A673 (cell line): ENCODE results near the gene MYH10. TPM values are rescaled to one million over a fixed set of nuclear protein-coding genes. Genes with fewer than 3 reads are reported as not detected.

Experiments
- BruUV-seq: library from RNA; stranded (reverse); fragments of 400-500 nt; replicated peaks from 2 replicates; lab custom pipeline; 2021; lab: Mats Ljungman, UMichigan
- CTCF ChIA-PET: fragments of 300-600 bp; sonication (Branson Sonifier 250); formaldehyde crosslinking; loops from one replicate; lab custom pipeline; 2022; ENCODE audit warnings: antibody characterized with exemption; lab: Charles Lee
- POLR2A ChIA-PET: fragments of 300-600 bp; sonication (Branson Sonifier 250); formaldehyde crosslinking; loops from one replicate; lab custom pipeline; 2022; ENCODE audit warnings: antibody characterized with exemption; ENCODE audit not compliant: low non-redundant PET; lab: Charles Lee
- DNase-seq: peaks from one replicate; pipeline ENCODE4 v3.0.0-alpha.2; 2015; ENCODE audit warnings: low spot score
- H3K27ac ChIP-seq: fragments of 200-600 bp; sonication (generic); 2 replicates; pipeline ENCODE4 v1.5.1; 2016; ENCODE audit warnings: mixed run types, low read depth, mild to moderate bottlenecking, mixed read lengths, antibody characterized with exemption, low read length; ENCODE audit not compliant: poor library complexity, severe bottlenecking
- H3K27me3 ChIP-seq: fragments of 200-600 bp; sonication (generic); replicated peaks from 2 replicates; pipeline ENCODE4 v1.6.1; 2017; ENCODE audit warnings: mixed run types, low read depth, mild to moderate bottlenecking, mixed read lengths, antibody characterized with exemption, low read length; ENCODE audit not compliant: insufficient read depth, poor library complexity
- H3K36me3 ChIP-seq: fragments of 200-600 bp; sonication (generic); 2 replicates; pipeline ENCODE4 v1.6.1; 2016; ENCODE audit warnings: mixed run types, mild to moderate bottlenecking, mixed read lengths, antibody characterized with exemption, low read length; ENCODE audit not compliant: insufficient read depth, poor library complexity, severe bottlenecking
- H3K4me1 ChIP-seq: fragments of 200-600 bp; sonication (generic); 2 replicates; pipeline ENCODE4 v1.6.1; 2017; ENCODE audit warnings: mixed run types, mild to moderate bottlenecking, mixed read lengths, antibody characterized with exemption, low read length; ENCODE audit not compliant: insufficient read depth, poor library complexity, severe bottlenecking
- H3K4me3 ChIP-seq: fragments of 200-600 bp; sonication (generic); 2 replicates; pipeline ENCODE4 v1.5.1; 2016; ENCODE audit warnings: low read depth, mixed run types, mild to moderate bottlenecking, mixed read lengths, low read length; ENCODE audit not compliant: poor library complexity, severe bottlenecking
- H3K9me3 ChIP-seq: fragments of 200-600 bp; sonication (generic); 2 replicates; pipeline ENCODE4 v1.6.1; 2016; ENCODE audit warnings: mixed run types, low read depth, mild to moderate bottlenecking, mixed read lengths, antibody characterized with exemption, low read length; ENCODE audit not compliant: poor library complexity, severe bottlenecking
- CTCF ChIP-seq: fragments of 300-800, 200-600 bp; sonication (generic); conservative IDR thresholded peaks from 2 replicates; pipeline ENCODE4 v1.5.1; 2017; ENCODE audit warnings: low read depth, mild to moderate bottlenecking, antibody characterized with exemption, low read length, moderate library complexity, mixed read lengths
- EZH2 ChIP-seq: fragments of 200-600 bp; sonication (generic); IDR thresholded peaks from 2 replicates; pipeline ENCODE4 v1.6.1; 2017; ENCODE audit warnings: borderline replicate concordance, low read depth, mild to moderate bottlenecking, mixed read lengths, antibody characterized with exemption, low read length; ENCODE audit not compliant: poor library complexity, severe bottlenecking
- intact Hi-C: fragments of 100-400 bp; cut with micrococcal nuclease; formaldehyde crosslinking; loops from one replicate; pipeline ENCODE4 v1.10.0; 2022; ENCODE audit not compliant: unreplicated experiment
- total RNA-seq: library from RNA; stranded (reverse); gene quantifications from 2 replicates; pipeline ENCODE4 v1.2.3, GENCODE V29; 2021

The MYH10 gene
- total RNA-seq, 1 experiment from 2014 or later = 129 TPM

- H3K4me1 ChIP-seq = peaks cover 6% of the 10 kb centered on the region
These were observed 167.4 kb downstream of the MYH10 start for GRCh38 chr17:8463099-8463498.

GRCh38 chr17:8462564-8462963 lies 168.0 kb downstream of the MYH10 start:
- Histone ChIP-seq H3K9me3 (no peaks in the 10 kb centered on the region), H3K4me1 (peaks cover 6% of the 10 kb centered on the region), H3K27ac (no peak overlapping the region), H3K27me3 (no peaks in the 10 kb centered on the region), H3K4me3 (no peak overlapping the region), H3K36me3 (peaks cover 48% of the 10 kb centered on the region)
- DNase-seq = no peak
- no TSS peak for BruUV-seq
- intact Hi-C loops = no loop called here
- ChIA-PET CTCF (no interaction called here), POLR2A (no interaction called here)
- TF ChIP-seq CTCF = no peak
- no peak for TF ChIP-seq EZH2

More at GRCh38 chr17:8463099-8463498, 167.4 kb downstream of the MYH10 start:
- Histone ChIP-seq H3K4me3 (no peak overlapping the region), H3K9me3 (no peaks in the 10 kb centered on the region), H3K27ac (no peak overlapping the region), H3K27me3 (no peaks in the 10 kb centered on the region), H3K36me3 (peaks cover 47% of the 10 kb centered on the region)
- CTCF ChIA-PET = interaction anchor here (0.6 kb wide), 1 partner anchor 322 kb away, joined by 4 read pairs; no protein-coding TSS in a partner anchor
- no peak for DNase-seq
- TF ChIP-seq EZH2 (no peak), CTCF (no peak)
- BruUV-seq = no TSS peak
- intact Hi-C loops = no loop called here
- POLR2A ChIA-PET = no interaction called here

- Histone ChIP-seq H3K27me3 (no peaks in the 10 kb centered on the region), H3K4me1 (no peaks in the 10 kb centered on the region), H3K27ac (no peak overlapping the region), H3K9me3 (no peaks in the 10 kb centered on the region), H3K4me3 (no peak overlapping the region), H3K36me3 (peaks cover 56% of the 10 kb centered on the region)
- no TSS peak for BruUV-seq
- CTCF ChIA-PET = no interaction called here
- intact Hi-C loops = no loop called here
- POLR2A ChIA-PET = no interaction called here
- TF ChIP-seq EZH2 (no peak), CTCF (no peak)
- no peak for DNase-seq
These were observed 170.7 kb downstream of the MYH10 start for GRCh38 chr17:8459831-8460230.
